Smooth muscle cell (in vitro differentiated cells): ENCODE results near the gene TM4SF4. TPM values are rescaled to one million over a fixed set of nuclear protein-coding genes. Genes with fewer than 3 reads are reported as not detected.
A peak's percentile ranks its signal among the peaks of the same experiment; 100 is the strongest.

Source experiments
- DNase-seq: peaks from one replicate; lab custom pipeline; 2025; ENCODE audit not compliant: unreplicated experiment; lab: John Stamatoyannopoulos, UW
- H2AFZ ChIP-seq: fragments of 200-600 bp; sonication (generic); 2 replicates; pipeline ENCODE4 v1.6.0; 2016; ENCODE audit warnings: antibody characterized with exemption, low read depth, mild to moderate bottlenecking
- H3F3A ChIP-seq: fragments of 200-600 bp; sonication (generic); 2 replicates; pipeline ENCODE4 v1.6.0; 2017; ENCODE audit warnings: antibody characterized with exemption, low read depth
- H3K27ac ChIP-seq: fragments of 200-600 bp; sonication (generic); 2 replicates; pipeline ENCODE4 v1.5.1; 2016; ENCODE audit warnings: low read depth, mild to moderate bottlenecking
- H3K27me3 ChIP-seq: fragments of 200-600 bp; sonication (generic); 2 replicates; pipeline ENCODE4 v1.6.1; 2016; ENCODE audit warnings: low read depth, mild to moderate bottlenecking
- H3K36me3 ChIP-seq: fragments of 200-600 bp; sonication (generic); 2 replicates; pipeline ENCODE4 v1.5.1; 2016; ENCODE audit warnings: low read depth
- H3K4me1 ChIP-seq: fragments of 200-600 bp; sonication (generic); 2 replicates; pipeline ENCODE4 v1.5.1; 2016; ENCODE audit warnings: low read depth
- H3K4me2 ChIP-seq: fragments of 200-600 bp; sonication (generic); 2 replicates; pipeline ENCODE4 v1.6.0; 2016; ENCODE audit warnings: mild to moderate bottlenecking
- H3K4me3 ChIP-seq: fragments of 200-600 bp; sonication (generic); 2 replicates; pipeline ENCODE4 v1.5.1; 2016; ENCODE audit warnings: mild to moderate bottlenecking
- H3K79me2 ChIP-seq: fragments of 200-600 bp; sonication (generic); 2 replicates; pipeline ENCODE4 v1.6.0; 2016; ENCODE audit warnings: low read depth, mild to moderate bottlenecking
- H3K9ac ChIP-seq: fragments of 200-600 bp; sonication (generic); 2 replicates; pipeline ENCODE4 v1.6.0; 2016; ENCODE audit warnings: low read depth
- H3K9me3 ChIP-seq: fragments of 200-600 bp; sonication (generic); replicated peaks from 2 replicates; pipeline ENCODE4 v1.5.1; 2016; ENCODE audit warnings: low read depth
- H4K20me1 ChIP-seq: fragments of 200-600 bp; sonication (generic); 2 replicates; pipeline ENCODE4 v1.6.0; 2016; ENCODE audit warnings: low read depth
- WGBS: methylation state at CpG from one replicate; pipeline ENCODE4 v1.1.7; 2016; ENCODE audit warnings: low lambda C conversion rate; 5-methylcytosine and 5-hydroxymethylcytosine counted together
- polyA plus RNA-seq: library from polyadenylated mRNA; unstranded; fragments of >200 nt; fragmentation: Nextera tagmentation; extraction: Ambion mirVana; gene quantifications from 2 replicates; pipeline ENCODE4 v1.2.1, GENCODE V29; 2016
- total RNA-seq: library from RNA; depleted of rRNA; stranded (reverse); fragments of >200 nt; gene quantifications from 2 replicates; pipeline ENCODE4 v1.2.3, GENCODE V29; 2014
- TF ChIP-seq, protein P1 (sequence below): fragments of 200-600 bp; sonication (generic); IDR thresholded peaks from 2 replicates; pipeline ENCODE4 v1.5.1; 2017; ENCODE audit warnings: borderline replicate concordance, mild to moderate bottlenecking, antibody characterized with exemption; ENCODE audit not compliant: insufficient read depth, poor library complexity, severe bottlenecking

TM4SF4 gene
- total and polyA plus RNA-seq, 2 experiments from 2014 or later: 0.29 TPM; not detected in 1

GRCh38 chr3:149490260-149490971 lies 15.9 kb downstream of the TM4SF4 start:
- Histone ChIP-seq H3K27ac (no peak overlapping the region), H3F3A (no peaks in the 10 kb centered on the region), H3K79me2 (no peaks in the 10 kb centered on the region)

DNA sequence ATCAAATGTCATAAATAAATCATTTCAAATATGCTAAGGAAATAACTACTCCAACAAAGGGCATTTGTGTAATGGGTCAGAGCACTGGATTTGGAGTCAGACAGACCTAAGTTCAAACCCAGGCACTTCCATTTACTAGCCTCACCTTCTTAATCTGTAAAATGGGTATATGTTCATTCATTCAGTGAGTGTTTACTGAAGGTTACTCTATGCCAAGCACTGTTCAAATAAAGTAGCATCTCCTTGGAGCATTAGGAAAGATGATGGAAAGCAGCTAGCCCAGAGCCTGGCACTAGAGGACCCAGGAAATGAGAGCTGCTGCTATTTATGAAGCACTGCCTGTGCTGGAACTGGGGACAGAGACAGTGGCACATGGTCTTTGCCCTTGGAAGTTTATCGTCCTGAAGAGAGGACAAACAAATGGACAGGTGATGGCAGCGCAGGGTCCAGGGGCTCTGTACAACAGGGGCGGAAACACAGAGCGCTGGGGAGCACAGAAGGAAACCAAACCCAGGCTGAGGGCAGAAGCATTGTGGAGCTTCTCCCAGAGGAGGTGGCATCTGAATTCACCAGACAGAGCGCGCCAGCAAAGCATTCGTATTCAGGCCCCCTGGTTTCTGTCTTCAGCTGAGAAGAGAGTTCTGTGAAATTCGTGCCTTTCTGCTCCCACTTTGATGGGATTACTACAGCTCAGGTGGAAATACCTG lies 19.0 kb downstream of the TM4SF4 start:
- Histone ChIP-seq H3K79me2 (no peaks in the 10 kb centered on the region), H3K4me1 (no peaks in the 10 kb centered on the region), H3K36me3 (no peaks in the 10 kb centered on the region), H3K4me3 (no peak overlapping the region), H3F3A (no peaks in the 10 kb centered on the region), H3K27ac (no peak overlapping the region), H2AFZ (no peak overlapping the region), H3K4me2 (no peak overlapping the region), H3K9me3 (no peaks in the 10 kb centered on the region), H3K27me3 (no peaks in the 10 kb centered on the region), H3K9ac (no peak overlapping the region), H4K20me1 (no peaks in the 10 kb centered on the region)
- no peak for DNase-seq
- 85% methylated on average over 8 of the region's 8 CpGs for WGBS
- TF ChIP-seq, protein P1, sequence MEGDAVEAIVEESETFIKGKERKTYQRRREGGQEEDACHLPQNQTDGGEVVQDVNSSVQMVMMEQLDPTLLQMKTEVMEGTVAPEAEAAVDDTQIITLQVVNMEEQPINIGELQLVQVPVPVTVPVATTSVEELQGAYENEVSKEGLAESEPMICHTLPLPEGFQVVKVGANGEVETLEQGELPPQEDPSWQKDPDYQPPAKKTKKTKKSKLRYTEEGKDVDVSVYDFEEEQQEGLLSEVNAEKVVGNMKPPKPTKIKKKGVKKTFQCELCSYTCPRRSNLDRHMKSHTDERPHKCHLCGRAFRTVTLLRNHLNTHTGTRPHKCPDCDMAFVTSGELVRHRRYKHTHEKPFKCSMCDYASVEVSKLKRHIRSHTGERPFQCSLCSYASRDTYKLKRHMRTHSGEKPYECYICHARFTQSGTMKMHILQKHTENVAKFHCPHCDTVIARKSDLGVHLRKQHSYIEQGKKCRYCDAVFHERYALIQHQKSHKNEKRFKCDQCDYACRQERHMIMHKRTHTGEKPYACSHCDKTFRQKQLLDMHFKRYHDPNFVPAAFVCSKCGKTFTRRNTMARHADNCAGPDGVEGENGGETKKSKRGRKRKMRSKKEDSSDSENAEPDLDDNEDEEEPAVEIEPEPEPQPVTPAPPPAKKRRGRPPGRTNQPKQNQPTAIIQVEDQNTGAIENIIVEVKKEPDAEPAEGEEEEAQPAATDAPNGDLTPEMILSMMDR: no peak

More at GRCh38 chr3:149490260-149490971, 15.9 kb downstream of the TM4SF4 start:
- Histone ChIP-seq H3K36me3 (no peaks in the 10 kb centered on the region), H3K27me3 (no peaks in the 10 kb centered on the region), H2AFZ (no peak overlapping the region), H3K4me2 (no peak overlapping the region), H3K4me1 (no peaks in the 10 kb centered on the region), H3K9me3 (no peaks in the 10 kb centered on the region), H3K4me3 (no peak overlapping the region), H3K9ac (no peak overlapping the region), H4K20me1 (no peaks in the 10 kb centered on the region)
- TF ChIP-seq, protein P1: no peak
- no peak for DNase-seq

- no peak for DNase-seq
Observed at GRCh38 chr3:149494022-149494758, 19.7 kb downstream of the TM4SF4 start.

More at GRCh38 chr3:149494022-149494758, 19.7 kb downstream of the TM4SF4 start:
- WGBS: 29% methylated on average over 11 of the region's 11 CpGs
- no peaks in the 10 kb centered on the region for H3K9me3 ChIP-seq
- H3K27me3 ChIP-seq: no peaks in the 10 kb centered on the region
- TF ChIP-seq, protein P1: peak; percentile 74
- H4K20me1 ChIP-seq: no peaks in the 10 kb centered on the region
- peak overlapping the region; percentile 27 for H3K4me2 ChIP-seq
- no peaks in the 10 kb centered on the region for H3K36me3 ChIP-seq
- no peaks in the 10 kb centered on the region for H3F3A ChIP-seq
- no peak overlapping the region for H3K4me3 ChIP-seq
- H3K79me2 ChIP-seq: no peaks in the 10 kb centered on the region
- H3K27ac ChIP-seq: no peak overlapping the region
- H3K4me1 ChIP-seq: no peaks in the 10 kb centered on the region
- no peak overlapping the region for H3K9ac ChIP-seq
- H2AFZ ChIP-seq: peak overlapping the region; percentile 53
